DMS153 (cell line): ENCODE measurements around the gene BRD8.
"Not testable (repeated sequence)": the region's sequence is repeated elsewhere in the genome, so short reads cannot be mapped to it uniquely, and the experiment has no call there.

Experiments
- DNase-seq: peaks from one replicate; lab custom pipeline; 2025; lab: John Stamatoyannopoulos, UW

Gene BRD8

DNA sequence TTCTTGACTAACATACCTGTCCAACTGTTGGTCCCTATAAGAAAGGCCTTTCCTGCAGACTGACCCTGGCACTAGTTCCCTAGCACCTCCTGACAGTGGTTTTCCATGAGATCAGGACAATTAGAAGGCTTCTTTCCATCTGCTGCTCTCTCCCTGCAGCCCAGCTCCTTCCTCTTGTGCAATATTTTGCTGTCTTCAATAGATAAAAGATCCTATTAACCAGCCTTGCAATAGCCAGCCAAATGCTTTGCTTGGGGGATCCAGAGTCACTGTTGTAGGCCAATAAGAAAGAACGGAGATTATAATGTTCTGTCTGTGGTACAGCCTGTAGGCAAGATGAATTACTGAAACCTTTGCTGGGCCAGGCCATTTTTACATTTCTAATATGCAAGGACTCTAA is 20.8 kb downstream of the BRD8 start:
- DNase-seq = no peak

DNA sequence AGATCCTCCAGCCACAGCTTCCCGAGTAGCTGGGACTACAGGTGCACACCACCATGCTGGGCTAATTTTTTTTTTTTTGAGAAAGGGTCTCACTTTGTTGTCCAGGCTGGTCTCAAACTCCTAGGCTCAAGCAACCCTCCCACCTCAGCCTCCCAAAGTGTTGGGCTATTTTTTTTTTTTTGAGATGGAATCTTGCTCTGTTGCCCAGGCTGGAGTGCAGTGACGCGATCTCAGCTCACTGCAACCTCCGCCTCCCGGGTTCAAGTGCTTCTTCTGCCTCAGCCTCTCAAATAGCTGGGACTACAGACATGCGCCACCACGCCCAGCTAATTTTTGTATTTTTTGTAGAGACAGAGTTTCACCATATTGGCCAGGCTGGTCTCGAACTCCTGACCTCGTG is 22.5 kb downstream of the BRD8 start:
- DNase-seq = not testable (repeated sequence)

DNA sequence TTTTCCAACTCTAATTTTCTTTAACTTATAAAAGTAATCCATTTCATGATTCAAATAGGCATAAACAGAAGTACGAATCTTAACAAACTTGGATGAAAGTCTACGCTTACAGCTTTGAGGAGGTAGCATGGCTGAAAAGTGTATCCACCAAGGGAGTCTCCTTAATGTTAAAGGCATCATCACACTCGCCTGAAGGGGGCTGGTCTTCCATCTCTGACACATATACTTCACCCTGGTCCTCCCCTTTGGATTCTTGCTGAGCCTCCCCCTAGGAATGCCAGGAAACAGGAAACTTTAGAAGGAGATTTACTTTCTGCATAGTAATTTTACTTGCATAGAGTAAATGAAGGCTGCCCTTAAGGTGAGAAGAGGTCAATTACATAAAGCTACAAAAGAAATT is 28.9 kb downstream of the BRD8 start:
- no peak for DNase-seq

DNA sequence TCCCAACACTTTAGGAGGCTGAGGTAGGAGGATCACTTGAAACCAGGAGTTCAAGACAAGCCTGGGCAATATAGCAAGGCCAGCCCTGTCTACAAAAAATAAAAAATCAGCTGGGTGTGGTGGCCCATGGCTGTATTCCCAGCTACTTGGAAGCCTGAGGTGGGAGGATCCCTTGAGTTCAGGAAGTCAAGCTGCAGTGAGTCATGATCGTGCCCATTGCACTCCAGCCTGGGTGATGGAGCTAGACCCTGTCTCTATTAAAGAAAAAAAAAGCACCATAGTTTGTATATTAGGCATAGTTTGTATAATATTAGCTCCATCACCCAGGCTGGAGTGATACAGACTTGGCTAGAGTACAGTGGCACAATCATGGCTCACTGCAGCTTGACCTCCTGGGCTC is 29.6 kb downstream of the BRD8 start:
- no peak for DNase-seq

- not testable (repeated sequence) for DNase-seq
Observed at GRCh38 chr5:138143578-138143977, 34.9 kb downstream of the BRD8 start.

- DNase-seq = no peak
Observed at GRCh38 chr5:138141734-138142133, 36.7 kb downstream of the BRD8 start.

DNA sequence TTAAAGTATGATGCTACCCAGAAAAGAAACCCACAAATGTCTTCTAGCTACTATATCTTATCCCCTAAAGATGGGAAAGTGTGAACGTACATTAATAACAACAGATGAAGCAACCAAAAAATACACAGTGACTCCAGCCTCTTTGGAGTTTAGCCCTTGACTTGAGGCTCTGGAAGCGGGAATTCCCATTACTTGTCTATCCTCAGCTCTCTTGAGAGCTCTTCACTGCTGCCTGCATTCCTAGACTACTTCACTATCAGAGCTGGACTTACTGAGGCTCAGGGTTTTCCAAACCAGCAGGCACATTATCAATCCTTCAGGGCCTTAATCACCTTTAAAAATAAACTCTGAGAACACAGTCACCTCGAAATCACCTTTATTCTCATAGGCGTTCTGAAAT is 38.2 kb downstream of the BRD8 start:
- no peak for DNase-seq

DNA sequence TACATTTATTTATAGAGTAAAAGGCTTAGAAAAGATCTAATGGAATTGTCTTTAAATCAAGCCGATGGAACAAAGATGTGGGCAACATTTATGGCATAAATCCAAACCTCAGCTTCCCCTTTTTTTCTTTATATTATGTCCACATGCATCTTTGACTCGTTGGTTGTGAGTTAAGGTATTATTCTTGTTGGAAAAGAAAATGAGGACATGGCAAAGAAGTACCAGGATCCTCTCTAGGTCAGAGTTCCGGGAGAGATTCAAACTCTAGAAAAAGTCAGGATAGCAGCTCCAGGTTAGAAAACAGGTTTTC is 38.7 kb downstream of the BRD8 start:
- no peak for DNase-seq

DNA sequence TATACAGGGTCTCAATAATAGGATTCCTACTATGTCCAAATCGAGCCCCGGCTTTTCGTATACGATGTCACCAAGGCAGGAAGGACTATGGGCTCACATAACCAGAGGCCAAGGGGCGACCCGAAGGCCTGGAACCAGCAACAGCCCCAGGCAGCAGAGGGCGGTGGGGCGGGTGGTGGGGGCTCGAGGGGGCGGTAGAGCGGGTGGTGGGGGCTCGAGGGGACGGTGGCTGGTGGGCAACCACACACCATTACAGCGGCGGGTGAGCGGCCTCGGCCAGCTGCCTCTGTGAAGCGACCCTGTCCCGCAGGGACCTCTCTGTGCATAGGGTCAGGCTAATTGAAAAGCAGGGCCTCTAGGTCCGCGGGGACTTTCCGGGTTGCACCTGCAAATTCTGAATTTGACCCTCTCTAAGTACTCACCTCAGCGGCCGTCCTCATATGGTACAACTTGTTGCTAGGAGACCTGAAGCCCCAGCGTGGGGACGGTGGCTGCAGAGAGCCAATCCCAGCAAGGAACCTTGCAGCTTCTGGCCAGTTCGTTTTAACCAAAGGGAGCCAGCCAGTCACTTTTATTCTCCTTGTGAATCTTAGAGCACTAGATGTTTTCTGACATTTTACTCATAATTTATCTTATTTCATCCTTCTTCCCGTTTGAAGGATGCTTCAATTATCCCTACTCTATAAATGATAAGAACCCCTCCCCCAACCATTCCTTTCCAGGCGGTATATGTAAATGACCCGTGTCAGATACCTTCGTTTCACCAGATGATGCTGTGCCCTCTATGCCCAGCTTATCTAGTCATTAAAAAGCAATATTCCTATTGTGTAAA is 39.3 kb downstream of the BRD8 start, which contains the start of gene NME5:
Gene NME5, minus strand, starts transcription at position 480 of the 832 bp plus-strand sequence. CDS start 648 bp downstream, outside the sequence.
- peak; percentile 20 for DNase-seq

- no peak for DNase-seq
Observed at GRCh38 chr5:138132543-138132942, 45.9 kb downstream of the BRD8 start.

- DNase-seq = no peak
Observed at GRCh38 chr5:138129347-138129746, 49.1 kb downstream of the BRD8 start.

- DNase-seq = no peak
Observed at GRCh38 chr5:138128334-138128733, 50.1 kb downstream of the BRD8 start.

- DNase-seq = no peak
Observed at GRCh38 chr5:138115254-138115653, 63.2 kb downstream of the BRD8 start.

DNA sequence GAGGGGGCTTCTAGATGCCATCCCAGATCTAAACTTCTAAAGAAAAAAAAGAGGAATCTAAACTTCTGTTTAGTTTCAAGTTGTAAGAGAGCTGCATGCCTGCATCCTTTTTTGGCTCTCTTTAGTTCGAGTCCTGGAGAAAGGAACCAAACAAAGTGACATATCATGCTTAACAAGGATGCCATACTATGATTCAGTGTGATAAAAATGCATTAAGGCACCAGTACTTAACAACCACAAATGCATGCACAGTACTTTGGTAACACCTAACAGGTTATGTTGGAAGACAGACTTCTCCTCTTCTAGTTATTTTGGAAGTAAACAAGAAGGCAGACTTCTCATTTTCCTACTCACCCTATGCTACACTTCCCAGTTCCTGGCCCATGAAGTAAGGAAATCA is 66.5 kb downstream of the BRD8 start:
- DNase-seq = no peak

DNA sequence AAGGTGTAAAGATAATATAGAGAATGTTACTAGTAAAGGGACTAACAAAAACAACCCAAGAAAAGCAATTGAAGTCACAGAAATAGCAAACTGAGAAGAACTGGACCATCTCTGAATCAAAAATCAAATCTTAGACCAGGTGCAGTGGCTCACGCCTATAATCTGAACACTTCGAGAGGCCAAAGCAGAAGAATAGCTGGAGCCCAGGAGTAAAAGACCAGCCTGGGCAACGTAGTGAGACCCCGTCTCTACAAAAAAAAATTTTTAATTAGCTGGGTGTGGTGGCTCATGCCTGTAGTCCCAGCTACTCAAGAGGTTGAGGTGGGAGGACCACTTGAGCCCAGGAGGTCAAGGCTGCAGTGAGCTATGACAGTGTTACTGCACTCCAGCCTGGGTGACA is 67.2 kb downstream of the BRD8 start:
- DNase-seq = no peak

DNA sequence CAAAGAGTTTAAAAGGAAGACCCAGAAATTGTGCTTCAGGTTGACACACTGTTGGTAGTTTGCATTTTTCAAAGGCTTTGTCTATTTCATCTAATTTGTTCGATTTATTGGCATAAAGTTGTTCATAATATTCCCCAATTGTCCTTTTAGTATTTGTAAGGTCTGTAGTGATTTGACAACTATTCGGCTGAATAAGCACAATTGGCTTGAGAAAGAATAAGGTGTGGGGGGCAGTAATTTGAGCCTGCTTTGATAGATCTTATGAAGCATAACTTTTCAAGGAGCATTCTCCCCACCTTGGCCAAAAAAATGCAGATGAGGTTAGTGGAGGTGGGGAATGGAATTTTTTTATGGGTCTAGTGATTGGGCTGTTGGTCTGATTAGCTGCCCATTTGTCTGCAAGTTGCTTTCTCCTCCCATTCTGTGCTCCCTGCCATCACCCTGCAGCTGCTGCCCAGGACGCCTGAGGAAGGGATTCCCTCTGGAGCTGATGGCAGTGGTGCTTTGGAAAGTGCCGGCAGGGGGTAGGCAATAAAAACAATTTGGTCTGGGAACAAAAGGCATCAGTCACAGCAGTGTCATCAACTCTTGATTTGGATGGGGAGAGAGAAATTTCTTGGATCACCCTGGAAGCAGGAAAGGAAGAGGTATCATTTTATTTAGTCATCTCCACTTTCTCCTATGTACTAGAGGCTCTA is 68.0 kb downstream of the BRD8 start:
- DNase-seq = no peak

- no peak for DNase-seq
Observed at GRCh38 chr5:138109463-138110265, 68.8 kb downstream of the BRD8 start.

DNA sequence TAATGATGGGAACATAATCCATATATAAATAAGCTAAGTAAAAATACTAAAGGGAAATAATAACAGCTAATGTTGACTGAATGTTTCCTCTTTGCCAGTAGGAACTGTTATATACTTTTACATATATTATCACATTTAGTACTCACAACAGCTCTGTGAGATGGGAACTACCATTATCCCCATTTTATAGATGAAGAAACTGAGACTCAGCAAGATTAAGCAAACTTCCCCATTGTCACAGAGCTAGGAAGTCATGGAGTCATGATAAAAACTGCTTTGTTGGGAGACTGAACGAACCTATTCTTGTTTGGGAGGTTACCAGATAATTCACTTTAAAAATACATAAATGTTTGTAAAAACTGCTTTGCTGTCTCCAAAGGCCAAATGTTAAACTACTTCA is 71.2 kb downstream of the BRD8 start:
- DNase-seq = no peak

- DNase-seq = no peak
Observed at GRCh38 chr5:138105709-138106108, 72.7 kb downstream of the BRD8 start.

GRCh38 chr5:138103319-138103637 is 75.2 kb downstream of the BRD8 start:
- no peak for DNase-seq

GRCh38 chr5:138102454-138103318 is 75.7 kb downstream of the BRD8 start:
- no peak for DNase-seq
